ENCODE data around the gene COG1.

DNA sequence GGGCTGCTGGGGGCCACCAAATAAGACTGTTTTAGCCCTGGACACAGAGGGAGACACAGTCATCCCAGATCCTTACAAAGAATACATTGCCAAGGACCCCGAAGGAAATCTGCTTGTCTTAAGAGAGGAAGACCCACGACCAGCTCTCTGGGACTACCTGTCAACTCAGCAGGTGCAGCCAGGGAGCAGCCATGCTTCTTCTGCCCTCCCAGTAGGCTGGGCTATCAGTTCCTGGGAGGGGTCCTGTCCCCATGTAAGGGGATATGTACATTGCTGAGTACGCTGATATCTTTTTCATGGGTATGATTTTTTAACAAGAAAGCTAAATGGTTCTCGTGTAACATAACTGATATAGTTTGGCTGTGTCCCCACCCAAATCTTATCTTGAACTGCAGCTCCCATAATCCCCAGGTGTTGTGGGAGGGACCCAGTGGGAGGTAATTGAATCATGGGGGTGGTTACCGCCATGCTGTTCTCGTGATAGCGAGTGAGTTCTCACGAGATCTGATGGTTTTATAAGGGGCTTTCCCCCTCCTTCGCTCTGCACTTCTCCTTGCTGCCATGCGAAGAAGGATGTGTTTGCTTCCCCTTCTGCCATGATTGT lies 16.8 kb upstream of the COG1 start:
- TF ChIP-seq, protein P1, sequence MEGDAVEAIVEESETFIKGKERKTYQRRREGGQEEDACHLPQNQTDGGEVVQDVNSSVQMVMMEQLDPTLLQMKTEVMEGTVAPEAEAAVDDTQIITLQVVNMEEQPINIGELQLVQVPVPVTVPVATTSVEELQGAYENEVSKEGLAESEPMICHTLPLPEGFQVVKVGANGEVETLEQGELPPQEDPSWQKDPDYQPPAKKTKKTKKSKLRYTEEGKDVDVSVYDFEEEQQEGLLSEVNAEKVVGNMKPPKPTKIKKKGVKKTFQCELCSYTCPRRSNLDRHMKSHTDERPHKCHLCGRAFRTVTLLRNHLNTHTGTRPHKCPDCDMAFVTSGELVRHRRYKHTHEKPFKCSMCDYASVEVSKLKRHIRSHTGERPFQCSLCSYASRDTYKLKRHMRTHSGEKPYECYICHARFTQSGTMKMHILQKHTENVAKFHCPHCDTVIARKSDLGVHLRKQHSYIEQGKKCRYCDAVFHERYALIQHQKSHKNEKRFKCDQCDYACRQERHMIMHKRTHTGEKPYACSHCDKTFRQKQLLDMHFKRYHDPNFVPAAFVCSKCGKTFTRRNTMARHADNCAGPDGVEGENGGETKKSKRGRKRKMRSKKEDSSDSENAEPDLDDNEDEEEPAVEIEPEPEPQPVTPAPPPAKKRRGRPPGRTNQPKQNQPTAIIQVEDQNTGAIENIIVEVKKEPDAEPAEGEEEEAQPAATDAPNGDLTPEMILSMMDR (IDR thresholded peaks at IDR 0.05): no peak
- TF ChIP-seq POLR2A (IDR thresholded peaks at IDR 0.05): no peak
